HepG2 (cell line): ENCODE data around the gene PEPD. TPM values are rescaled to one million over a fixed set of nuclear protein-coding genes. Genes with fewer than 3 reads are reported as not detected.
"Not testable (repeated sequence)": the region's sequence is repeated elsewhere in the genome, so short reads cannot be mapped to it uniquely, and the experiment has no call there.

Source experiments
- ATAC-seq: fragments of 200-7000 bp; cut with Tn5 transposase; 3 replicates; pipeline ENCODE4 v1.9.1; 2020; ENCODE audit warnings: mild to moderate bottlenecking, moderate library complexity
- BruUV-seq: library from RNA; stranded (reverse); fragments of 400-500 nt; replicated peaks from 2 replicates; lab custom pipeline; 2021; lab: Mats Ljungman, UMichigan
- CTCF ChIA-PET: fragments of 300-600 bp; formaldehyde crosslinking; extraction: SDS; loops from one replicate; lab custom pipeline; 2021; ENCODE audit warnings: low total read pairs, inconsistent platforms, low intra/inter-chr PET ratio; lab: Yijun Ruan, JAX
- POLR2A ChIA-PET: fragments of 350-600 bp; sonication (Branson Sonifier 250); formaldehyde crosslinking; loops from one replicate; lab custom pipeline; 2020; ENCODE audit warnings: antibody characterized with exemption, inconsistent platforms; lab: Yijun Ruan, JAX
- DNase-seq: peaks from one replicate; pipeline ENCODE4 v3.0.0-alpha.2; 2015; ENCODE audit warnings: low spot score
- FAIRE-seq: peaks from 3 replicates; lab custom pipeline; 2011; peaks lifted over from hg19 to GRCh38; lab: Jason Lieb, UNC
- H2AFZ ChIP-seq: one replicate; pipeline ENCODE4 v1.6.1; 2011; ENCODE audit warnings: low read length, inconsistent platforms
- H3K27ac ChIP-seq: fragments of 300-600 bp; 3 replicates; pipeline ENCODE4 v1.8.0; 2011; ENCODE audit warnings: mixed run types, mild to moderate bottlenecking, mixed read lengths, low read length, inconsistent platforms; ENCODE audit not compliant: insufficient read depth; ENCODE audit errors: extremely low read length
- H3K27me3 ChIP-seq, 2 experiments: fragments of 200-600 bp in 1 of 2; 2 replicates in 1 of 2; 3 replicates in 1 of 2; pipeline versions ENCODE4 v1.6.0 to v1.8.0; 2011; ENCODE audit warnings: low read length in 2 of 2, mild to moderate bottlenecking in 2 of 2, moderate library complexity in 2 of 2, inconsistent platforms in 1 of 2; ENCODE audit not compliant: insufficient read depth in 2 of 2, control insufficient read depth in 1 of 2
- H3K36me3 ChIP-seq, 2 experiments: fragments of 200-600 bp in 1 of 2; replicated peaks in 1 of 2; 2 replicates in 1 of 2; 3 replicates in 1 of 2; pipeline versions ENCODE4 v1.5.1 to v1.8.0; 2011; ENCODE audit warnings: low read length in 2 of 2, inconsistent platforms in 1 of 2; ENCODE audit not compliant: insufficient read depth in 2 of 2, control insufficient read depth in 1 of 2
- H3K4me1 ChIP-seq: 2 replicates; pipeline ENCODE4 v1.5.1; 2012; ENCODE audit warnings: low read length, inconsistent platforms; ENCODE audit not compliant: insufficient read depth
- H3K4me2 ChIP-seq: 2 replicates; pipeline ENCODE4 v1.6.0; 2011; ENCODE audit warnings: low read depth, low read length, inconsistent platforms
- H3K4me3 ChIP-seq, 3 experiments: fragments of 200-600 bp in 1 of 3; sonication (generic), shearing (Covaris generic) in 1 of 3; replicated peaks in 1 of 3; 2 replicates each; pipeline ENCODE4 v1.5.1; 2011 to 2016; ENCODE audit warnings: low read length in 3 of 3, inconsistent platforms in 2 of 3, low read depth in 2 of 3, mild to moderate bottlenecking in 2 of 3, control low read depth in 1 of 3, mixed read lengths in 1 of 3; ENCODE audit not compliant: insufficient read depth in 1 of 3
- H3K79me2 ChIP-seq: one replicate; pipeline ENCODE4 v1.6.1; 2011; ENCODE audit warnings: low read length, inconsistent platforms; ENCODE audit not compliant: insufficient read depth
- H3K9ac ChIP-seq: 2 replicates; pipeline ENCODE4 v1.6.0; 2011; ENCODE audit warnings: mild to moderate bottlenecking, low read depth, low read length, inconsistent platforms; ENCODE audit not compliant: insufficient read depth
- H3K9me3 ChIP-seq: 2 replicates; pipeline ENCODE4 v1.5.1; 2012; ENCODE audit warnings: mild to moderate bottlenecking, low read length
- H4K20me1 ChIP-seq: 2 replicates; pipeline ENCODE4 v1.6.0; 2011; ENCODE audit warnings: inconsistent platforms, mild to moderate bottlenecking, low read length, moderate library complexity; ENCODE audit not compliant: insufficient read depth
- FOXO4 ChIP-seq: sonication (generic); formaldehyde crosslinking; conservative IDR thresholded peaks from 2 replicates; pipeline ENCODE4 v1.8.1; 2023; ENCODE audit warnings: missing genetic modification reagents
- HNRNPH1 ChIP-seq: fragments of 200-400 bp; formaldehyde crosslinking; optimal IDR thresholded peaks from 2 replicates; pipeline ENCODE3; 2017; ENCODE audit warnings: mild to moderate bottlenecking, low read depth, low read length
- HOXA3 ChIP-seq: sonication (generic); formaldehyde crosslinking; IDR thresholded peaks from 2 replicates; pipeline ENCODE4 v1.5.0; 2020; ENCODE audit warnings: missing genetic modification reagents
- RFX5 ChIP-seq: IDR thresholded peaks from 2 replicates; pipeline ENCODE4 v1.6.1; 2011; ENCODE audit warnings: low read depth, low read length, improper control_type of control experiment
- ZMYM3 ChIP-seq: sonication (generic); formaldehyde crosslinking; IDR thresholded peaks from 2 replicates; pipeline ENCODE4 v1.5.1; 2020; ENCODE audit warnings: mild to moderate bottlenecking, missing genetic modification reagents
- ZNF607 ChIP-seq: sonication (generic); formaldehyde crosslinking; IDR thresholded peaks from 2 replicates; pipeline ENCODE4 v1.5.1; 2020; ENCODE audit warnings: missing genetic modification reagents, mild to moderate bottlenecking, borderline replicate concordance
- ZNF709 ChIP-seq: sonication (generic); formaldehyde crosslinking; IDR thresholded peaks from 2 replicates; pipeline ENCODE4 v1.5.0; 2020; ENCODE audit warnings: mild to moderate bottlenecking, missing genetic modification reagents
- WGBS: methylation state at CpG from one replicate; pipeline ENCODE4 v1.1.6; 2017; ENCODE audit warnings: low lambda C conversion rate; 5-methylcytosine and 5-hydroxymethylcytosine counted together
- in situ Hi-C: cut with HindIII; loops from 2 replicates; pipeline ENCODE4 v1.10.0; 2017; ENCODE audit warnings: low pct_unique_long_range_greater_than_20kb; ENCODE audit not compliant: extremely low pct_ligation_motif_present
- intact Hi-C: fragments of 100-400 bp; cut with micrococcal nuclease; formaldehyde crosslinking; loops from one replicate; pipeline ENCODE4 v1.10.0; 2022; ENCODE audit not compliant: unreplicated experiment
- polyA plus RNA-seq, 8 experiments: library from polyadenylated mRNA; depleted of rRNA in 3 of 8; stranded (reverse) in 7 of 8; unstranded in 1 of 8; fragments of >200 nt; fragmentation: Illumina TruSeq in 4 of 8; extraction: Trizol in 4 of 8; gene quantifications; 2 replicates each; pipeline versions ENCODE4 v1.2.1 to v1.2.3, GENCODE V29; 2011 to 2016; ENCODE audit warnings: low read depth in 4 of 8, missing spikeins in 1 of 8, mixed read lengths in 1 of 8; ENCODE audit not compliant: insufficient read depth in 1 of 8
- total RNA-seq, 5 experiments: library from RNA; depleted of rRNA; stranded (reverse); fragments of >200 nt; fragmentation: Illumina TruSeq; extraction: Trizol; gene quantifications; 2 replicates each; pipeline ENCODE4 v1.2.3, GENCODE V29; 2016; ENCODE audit warnings: low read depth in 1 of 5

PEPD gene
- total and polyA plus RNA-seq, 2 of the 13 experiments (the other 11 are each of a cell fraction or from before 2014, with no cell fraction given), result 60.7 to 75.1 TPM

GRCh38 chr19:33479570-33479969, 42.0 kb downstream of the PEPD start:
- in situ Hi-C loops, H3K9ac ChIP-seq, intact Hi-C loops, CTCF ChIA-PET, H3K9me3 ChIP-seq, H2AFZ ChIP-seq, H3K27ac ChIP-seq, ATAC-seq, POLR2A ChIA-PET, H3K79me2 ChIP-seq, H3K36me3 ChIP-seq, DNase-seq, H3K4me2 ChIP-seq, H4K20me1 ChIP-seq, BruUV-seq, H3K27me3 ChIP-seq, FAIRE-seq, H3K4me1 ChIP-seq, H3K4me3 ChIP-seq: not testable (repeated sequence)
- 94% methylated on average over 3 of the region's 3 CpGs for WGBS

- Histone ChIP-seq H3K4me3 (no peak overlapping the region), H3K9ac (no peak overlapping the region), H3K36me3 (peaks cover 3 to 13% of the 10 kb centered on the region in 2 experiments; a peak in 3 of 5 replicates), H3K9me3 (no peaks in the 10 kb centered on the region), H2AFZ (no peak overlapping the region), H3K79me2 (no peaks in the 10 kb centered on the region), H3K4me2 (no peak overlapping the region), H4K20me1 (no peaks in the 10 kb centered on the region), H3K27ac (no peak overlapping the region), H3K4me1 (no peaks in the 10 kb centered on the region), H3K27me3 (no peaks in the 10 kb centered on the region)
- 95% methylated on average over 10 of the region's 10 CpGs for WGBS
- CTCF ChIA-PET, result no interaction called here
- no peak for ATAC-seq
- FAIRE-seq, result no peak
- DNase-seq, result no peak
- POLR2A ChIA-PET, result no interaction called here
- TF ChIP-seq FOXO4 (no peak), RFX5 (no peak), ZNF607 (CRISPR knock-in tag) (no peak), ZMYM3 (no peak), HNRNPH1 (no peak), HOXA3 (CRISPR knock-in tag) (no peak), ZNF709 (CRISPR knock-in tag) (no peak)
- intact Hi-C loops (no loop called here), in situ Hi-C loops (no loop called here)
- no TSS peak for BruUV-seq
Measured at GRCh38 chr19:33477781-33478180, 43.8 kb downstream of the PEPD start.
